Colonic mucosa (tissue), 4 donors: ENCODE data around the gene ZFAND3. TPM values are rescaled to one million over a fixed set of nuclear protein-coding genes. Genes with fewer than 3 reads are reported as not detected.

ENCODE experiments used
- DNase-seq: peaks from one replicate; pipeline ENCODE4 v3.0.0-alpha.2; 2020
- H3K27ac ChIP-seq: fragments of 200-600 bp; one replicate; pipeline ENCODE4 v1.8.0; 2021
- H3K27me3 ChIP-seq: fragments of 200-600 bp; one replicate; pipeline ENCODE4 v1.8.0; 2021
- H3K36me3 ChIP-seq: fragments of 200-600 bp; one replicate; pipeline ENCODE4 v1.8.0; 2021
- H3K4me1 ChIP-seq: fragments of 200-600 bp; one replicate; pipeline ENCODE4 v1.8.0; 2021; ENCODE audit warnings: mild to moderate bottlenecking
- H3K4me3 ChIP-seq: fragments of 200-600 bp; one replicate; pipeline ENCODE4 v1.8.0; 2021
- H3K9ac ChIP-seq, 2 donors: one replicate each; pipeline ENCODE4 v1.7.0; 2013; ENCODE audit warnings: control low read depth in 2 of 2, low read depth in 2 of 2, low read length in 2 of 2
- H3K9me3 ChIP-seq: fragments of 200-600 bp; one replicate; pipeline ENCODE4 v1.8.0; 2021
- CTCF ChIP-seq: fragments of 200-600 bp; IDR thresholded peaks from one replicate; pipeline ENCODE4 v1.8.0; 2022; ENCODE audit warnings: antibody characterized with exemption, mild to moderate bottlenecking
- intact Hi-C: fragments of 100-400 bp; cut with DNase I; formaldehyde crosslinking; loops from one replicate; pipeline ENCODE4 v1.14.1; 2022
- total RNA-seq, 2 donors: library from RNA; stranded (reverse); fragmentation: NEBNext Ultra II Directional in 1 of 2; extraction: Animal tissue kit (Norgen Biotek cat#: 25700) in 1 of 2; gene quantifications; one replicate each; pipeline ENCODE4 v1.2.1, GENCODE V29; 2021
- donor health status: healthy.
- donor health status: DM: no; HTN: no; CAD: no.
- donor health status: DM: no; HTN: no; CAD: no.

Gene ZFAND3
- total RNA-seq, 2 donors from 2014 or later = 42.0 to 96.8 TPM

GRCh38 chr6:38198219-38198618, 378.7 kb downstream of the ZFAND3 start:
- Histone ChIP-seq H3K36me3 (no peaks in the 10 kb centered on the region), H3K27ac (no peak overlapping the region), H3K4me3 (no peak overlapping the region), H3K27me3 (no peaks in the 10 kb centered on the region), H3K9ac (no peak overlapping the region), H3K4me1 (no peaks in the 10 kb centered on the region), H3K9me3 (no peaks in the 10 kb centered on the region)
- intact Hi-C loops = no loop called here
- no peak for DNase-seq
- no peak for TF ChIP-seq CTCF

Other genes starting within 250 kb of the ZFAND3 start
- 1 to 10 TPM; 2.3 to 2.5 TPM for gene MDGA1, start 121.8 kb upstream of the ZFAND3 start, total RNA-seq